ENCODE results near the gene IL3.

The IL3 gene

GRCh38 chr5:132060501-132061161 lies at the start of gene IL3:
TSS of gene IL3 (plus strand) at chr5:132060655. CDS start at chr5:132060707, 52 bp downstream.
- Histone ChIP-seq H3K27ac (ENCODE audit: low read depth, low read length) (no peak within 1 kb of the TSS), H3K79me2 (ENCODE audit: control insufficient read depth, insufficient read depth, low read length, unreplicated experiment) (no peaks in the 10 kb centered on the region), H2AFZ (ENCODE audit: low read length, unreplicated experiment) (no peak within 1 kb of the TSS), H3K4me3 (ENCODE audit: low read depth, low read length) (no peak within 1 kb of the TSS), H3K27me3 (ENCODE audit: insufficient read depth, low read length) (no peaks in the 10 kb centered on the region), H3K4me1 (ENCODE audit: control insufficient read depth, insufficient read depth, low read length, unreplicated experiment) (peaks cover 5% of the 10 kb centered on the region), H3K36me3 (ENCODE audit: insufficient read depth, low read length) (no peaks in the 10 kb centered on the region)

- Histone ChIP-seq H3K4me1 (ENCODE audit: control insufficient read depth, insufficient read depth, low read length, unreplicated experiment) (no peaks in the 10 kb centered on the region), H3K36me3 (ENCODE audit: insufficient read depth, low read length) (no peaks in the 10 kb centered on the region), H3K79me2 (ENCODE audit: control insufficient read depth, insufficient read depth, low read length, unreplicated experiment) (no peaks in the 10 kb centered on the region), H3K27me3 (ENCODE audit: insufficient read depth, low read length) (peaks cover 74% of the 10 kb centered on the region), H2AFZ (ENCODE audit: low read length, unreplicated experiment) (peak overlapping the region; percentile 50), H3K27ac (ENCODE audit: low read depth, low read length) (no peak overlapping the region), H3K4me3 (ENCODE audit: low read depth, low read length) (peak overlapping the region; percentile 69; the same call in 1 of the 2 replicates)
Measured at GRCh38 chr5:132010989-132011621, 49.4 kb upstream of the IL3 start.

- no peak within 1 kb of the TSS for H3K27ac ChIP-seq (ENCODE audit: low read depth, low read length)
- no peaks in the 10 kb centered on the region for H3K36me3 ChIP-seq (ENCODE audit: insufficient read depth, low read length)
- H3K4me1 ChIP-seq (ENCODE audit: control insufficient read depth, insufficient read depth, low read length, unreplicated experiment), result no peaks in the 10 kb centered on the region
- peaks cover 80% of the 10 kb centered on the region for H3K27me3 ChIP-seq (ENCODE audit: insufficient read depth, low read length)
- H3K4me3 ChIP-seq (ENCODE audit: low read depth, low read length), result peak within 1 kb of the TSS; percentile 69
- H3K79me2 ChIP-seq (ENCODE audit: control insufficient read depth, insufficient read depth, low read length, unreplicated experiment), result no peaks in the 10 kb centered on the region
- H2AFZ ChIP-seq (ENCODE audit: low read length, unreplicated experiment), result peak within 1 kb of the TSS; percentile 50
Measured at GRCh38 chr5:132011622-132012343, 48.7 kb upstream of the IL3 start, which contains the start of gene ACSL6. TSS of gene ACSL6 (minus strand) at chr5:132011658. CDS start at chr5:132011553, 105 bp downstream.

- Histone ChIP-seq H2AFZ (ENCODE audit: low read length, unreplicated experiment) (no peak overlapping the region), H3K4me3 (ENCODE audit: low read depth, low read length) (no peak overlapping the region), H3K79me2 (ENCODE audit: control insufficient read depth, insufficient read depth, low read length, unreplicated experiment) (no peaks in the 10 kb centered on the region), H3K27me3 (ENCODE audit: insufficient read depth, low read length) (peaks cover 87% of the 10 kb centered on the region), H3K4me1 (ENCODE audit: control insufficient read depth, insufficient read depth, low read length, unreplicated experiment) (no peaks in the 10 kb centered on the region), H3K27ac (ENCODE audit: low read depth, low read length) (no peak overlapping the region), H3K36me3 (ENCODE audit: insufficient read depth, low read length) (no peaks in the 10 kb centered on the region)
Measured at GRCh38 chr5:132012371-132013005, 48.0 kb upstream of the IL3 start.

- Histone ChIP-seq H3K36me3 (ENCODE audit: insufficient read depth, low read length) (no peaks in the 10 kb centered on the region), H3K4me1 (ENCODE audit: control insufficient read depth, insufficient read depth, low read length, unreplicated experiment) (no peaks in the 10 kb centered on the region), H3K79me2 (ENCODE audit: control insufficient read depth, insufficient read depth, low read length, unreplicated experiment) (no peaks in the 10 kb centered on the region), H3K27me3 (ENCODE audit: insufficient read depth, low read length) (peaks cover 94% of the 10 kb centered on the region), H3K27ac (ENCODE audit: low read depth, low read length) (no peak overlapping the region), H3K4me3 (ENCODE audit: low read depth, low read length) (no peak overlapping the region), H2AFZ (ENCODE audit: low read length, unreplicated experiment) (no peak overlapping the region)
Measured at GRCh38 chr5:132013006-132013689, 47.3 kb upstream of the IL3 start.

GRCh38 chr5:132013711-132014110 lies 46.7 kb upstream of the IL3 start:
- Histone ChIP-seq H3K36me3 (ENCODE audit: insufficient read depth, low read length) (no peaks in the 10 kb centered on the region), H2AFZ (ENCODE audit: low read length, unreplicated experiment) (no peak overlapping the region), H3K4me1 (ENCODE audit: control insufficient read depth, insufficient read depth, low read length, unreplicated experiment) (no peaks in the 10 kb centered on the region), H3K27ac (ENCODE audit: low read depth, low read length) (no peak overlapping the region), H3K4me3 (ENCODE audit: low read depth, low read length) (no peak overlapping the region), H3K27me3 (ENCODE audit: insufficient read depth, low read length) (peaks cover 99% of the 10 kb centered on the region), H3K79me2 (ENCODE audit: control insufficient read depth, insufficient read depth, low read length, unreplicated experiment) (no peaks in the 10 kb centered on the region)

- Histone ChIP-seq H3K4me3 (ENCODE audit: low read depth, low read length) (no peak overlapping the region), H3K79me2 (ENCODE audit: control insufficient read depth, insufficient read depth, low read length, unreplicated experiment) (no peaks in the 10 kb centered on the region), H3K4me1 (ENCODE audit: control insufficient read depth, insufficient read depth, low read length, unreplicated experiment) (no peaks in the 10 kb centered on the region), H2AFZ (ENCODE audit: low read length, unreplicated experiment) (no peak overlapping the region), H3K27ac (ENCODE audit: low read depth, low read length) (no peak overlapping the region), H3K27me3 (ENCODE audit: insufficient read depth, low read length) (peaks cover 92% of the 10 kb centered on the region), H3K36me3 (ENCODE audit: insufficient read depth, low read length) (no peaks in the 10 kb centered on the region)
Measured at GRCh38 chr5:132016721-132017250, 43.7 kb upstream of the IL3 start.

- no peaks in the 10 kb centered on the region for H3K79me2 ChIP-seq (ENCODE audit: control insufficient read depth, insufficient read depth, low read length, unreplicated experiment)
- no peaks in the 10 kb centered on the region for H3K36me3 ChIP-seq (ENCODE audit: insufficient read depth, low read length)
- no peak overlapping the region for H3K4me3 ChIP-seq (ENCODE audit: low read depth, low read length)
- no peak overlapping the region for H2AFZ ChIP-seq (ENCODE audit: low read length, unreplicated experiment)
- no peaks in the 10 kb centered on the region for H3K4me1 ChIP-seq (ENCODE audit: control insufficient read depth, insufficient read depth, low read length, unreplicated experiment)
- peaks cover 92% of the 10 kb centered on the region for H3K27me3 ChIP-seq (ENCODE audit: insufficient read depth, low read length)
- no peak overlapping the region for H3K27ac ChIP-seq (ENCODE audit: low read depth, low read length)
Measured at GRCh38 chr5:132017316-132017715, 43.1 kb upstream of the IL3 start.

- Histone ChIP-seq H3K4me1 (ENCODE audit: control insufficient read depth, insufficient read depth, low read length, unreplicated experiment) (no peaks in the 10 kb centered on the region), H3K27ac (ENCODE audit: low read depth, low read length) (no peak overlapping the region), H3K36me3 (ENCODE audit: insufficient read depth, low read length) (no peaks in the 10 kb centered on the region), H3K27me3 (ENCODE audit: insufficient read depth, low read length) (peaks cover 87% of the 10 kb centered on the region), H2AFZ (ENCODE audit: low read length, unreplicated experiment) (no peak overlapping the region), H3K4me3 (ENCODE audit: low read depth, low read length) (no peak overlapping the region), H3K79me2 (ENCODE audit: control insufficient read depth, insufficient read depth, low read length, unreplicated experiment) (no peaks in the 10 kb centered on the region)
Measured at GRCh38 chr5:132017738-132018625, 42.5 kb upstream of the IL3 start.

All from ACC112 (cell line).